ENCODE data around the gene KDM4C.

DNA sequence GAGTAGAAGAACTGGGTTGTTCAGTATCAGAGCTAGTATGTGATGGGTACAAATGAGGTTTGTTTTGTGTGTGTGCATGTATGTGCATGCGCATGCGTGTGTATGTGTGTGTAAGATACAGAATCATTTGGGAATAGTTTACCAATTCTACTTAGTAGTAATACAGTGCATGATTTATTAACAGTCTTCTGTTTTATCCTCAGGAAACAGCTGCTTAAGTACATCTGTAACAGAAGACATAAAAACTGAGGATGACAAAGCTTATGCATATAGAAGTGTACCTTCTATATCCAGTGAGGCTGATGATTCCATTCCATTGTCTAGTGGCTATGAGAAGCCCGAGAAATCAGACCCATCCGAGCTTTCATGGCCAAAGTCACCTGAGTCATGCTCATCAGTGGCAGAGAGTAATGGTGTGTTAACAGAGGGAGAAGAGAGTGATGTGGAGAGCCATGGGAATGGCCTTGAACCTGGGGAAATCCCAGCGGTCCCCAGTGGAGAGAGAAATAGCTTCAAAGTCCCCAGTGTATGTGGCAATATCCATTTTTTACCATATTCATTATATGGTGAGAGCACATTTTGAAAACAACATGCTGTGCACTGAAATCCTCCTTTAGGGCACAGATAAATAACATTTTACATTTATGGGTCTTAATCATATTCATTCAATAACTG, 228.5 kb downstream of the KDM4C start:
- TF ChIP-seq, protein P1, sequence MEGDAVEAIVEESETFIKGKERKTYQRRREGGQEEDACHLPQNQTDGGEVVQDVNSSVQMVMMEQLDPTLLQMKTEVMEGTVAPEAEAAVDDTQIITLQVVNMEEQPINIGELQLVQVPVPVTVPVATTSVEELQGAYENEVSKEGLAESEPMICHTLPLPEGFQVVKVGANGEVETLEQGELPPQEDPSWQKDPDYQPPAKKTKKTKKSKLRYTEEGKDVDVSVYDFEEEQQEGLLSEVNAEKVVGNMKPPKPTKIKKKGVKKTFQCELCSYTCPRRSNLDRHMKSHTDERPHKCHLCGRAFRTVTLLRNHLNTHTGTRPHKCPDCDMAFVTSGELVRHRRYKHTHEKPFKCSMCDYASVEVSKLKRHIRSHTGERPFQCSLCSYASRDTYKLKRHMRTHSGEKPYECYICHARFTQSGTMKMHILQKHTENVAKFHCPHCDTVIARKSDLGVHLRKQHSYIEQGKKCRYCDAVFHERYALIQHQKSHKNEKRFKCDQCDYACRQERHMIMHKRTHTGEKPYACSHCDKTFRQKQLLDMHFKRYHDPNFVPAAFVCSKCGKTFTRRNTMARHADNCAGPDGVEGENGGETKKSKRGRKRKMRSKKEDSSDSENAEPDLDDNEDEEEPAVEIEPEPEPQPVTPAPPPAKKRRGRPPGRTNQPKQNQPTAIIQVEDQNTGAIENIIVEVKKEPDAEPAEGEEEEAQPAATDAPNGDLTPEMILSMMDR (IDR thresholded peaks at IDR 0.05): no peak
- no peak for TF ChIP-seq POLR2A (IDR thresholded peaks at IDR 0.05)
